Adrenal gland (tissue), 12 donors: ENCODE results near the gene DTD1. TPM values are rescaled to one million over a fixed set of nuclear protein-coding genes. Genes with fewer than 3 reads are reported as not detected.
"Not testable (repeated sequence)": the region's sequence is repeated elsewhere in the genome, so short reads cannot be mapped to it uniquely, and the experiment has no call there.

Experiments used
- DNase-seq, 7 donors: peaks; one replicate each; pipeline ENCODE4 v3.0.0-alpha.2; 2019 to 2020
- H3K27ac ChIP-seq, 5 donors: fragments of 200-600 bp; sonication (generic) in 4 of 5; 1 replicate in 3 of 5; 2 replicates in 2 of 5; pipeline versions ENCODE4 v1.5.1 to v1.8.0; 2016 to 2020; ENCODE audit warnings: mild to moderate bottlenecking in 1 of 5
- H3K27me3 ChIP-seq: fragments of 200-600 bp; 2 replicates; pipeline ENCODE4 v1.8.0; 2021
- H3K36me3 ChIP-seq, 2 donors: fragments of 200-600 bp; replicated peaks in 1 of 2; 1 replicate in 1 of 2; 2 replicates in 1 of 2; pipeline versions ENCODE4 v1.5.1 to v1.8.0; 2018 to 2022
- H3K4me1 ChIP-seq, 2 donors: fragments of 200-600 bp; replicated peaks in 1 of 2; 1 replicate in 1 of 2; 2 replicates in 1 of 2; pipeline versions ENCODE4 v1.5.1 to v1.8.0; 2018 to 2021
- H3K4me3 ChIP-seq, 4 donors: fragments of 200-600 bp; sonication (generic) in 3 of 4; one replicate each; pipeline ENCODE4 v1.5.1; 2016 to 2018
- H3K9me3 ChIP-seq, 3 donors: fragments of 200-600 bp; sonication (generic) in 1 of 3; replicated peaks in 1 of 3; 1 replicate in 2 of 3; 2 replicates in 1 of 3; pipeline versions ENCODE4 v1.5.1 to v1.8.0; 2016 to 2021
- CTCF ChIP-seq, 6 experiments: fragments of 450-650 bp in 4 of 6; fragments of 200-600 bp in 2 of 6; sonication (generic) in 1 of 6; IDR thresholded peaks; 1 replicate in 5 of 6; 2 replicates in 1 of 6; pipeline versions ENCODE4 v1.5.1 to v1.8.0; 2016 to 2021; ENCODE audit warnings: antibody characterized with exemption in 6 of 6, mild to moderate bottlenecking in 2 of 6, moderate library complexity in 1 of 6
- POLR2A ChIP-seq, 2 donors: fragments of 450-650 bp; IDR thresholded peaks; one replicate each; pipeline ENCODE4 v1.6.1; 2017; ENCODE audit warnings: antibody characterized with exemption in 2 of 2, mild to moderate bottlenecking in 2 of 2, moderate library complexity in 1 of 2
- WGBS, 4 donors: extraction: QIAGEN DNeasy Blood & Tissue Kit in 2 of 4; methylation state at CpG; one replicate each; pipeline versions ENCODE4 v1.1.5 to v1.1.7; 2013 to 2017; 5-methylcytosine and 5-hydroxymethylcytosine counted together
- intact Hi-C, 2 donors: fragments of 100-400 bp; cut with DNase I; formaldehyde crosslinking; loops; one replicate each; pipeline versions ENCODE4 v1.14.1 to v1.15.0; 2022 to 2023
- polyA plus RNA-seq, 3 donors: library from polyadenylated mRNA; stranded (reverse); fragments of 200-250 nt in 2 of 3; fragments of 350-450 nt in 1 of 3; fragmentation: Illumina TruSeq in 1 of 3; extraction: RNeasy Lipid Tissue Mini Kit (QIAGEN cat#74804) in 1 of 3; gene quantifications; one replicate each; pipeline ENCODE4 v1.2.3, GENCODE V29; 2013 to 2014
- total RNA-seq, 9 donors: library from RNA; depleted of rRNA in 4 of 9; stranded (reverse); fragments of >200 nt in 4 of 9; fragments of 120-200 nt in 1 of 9; fragmentation: NEBNext Ultra II Directional in 1 of 9; extraction: Animal tissue kit (Norgen Biotek cat#: 25700) in 1 of 9; gene quantifications; one replicate each; pipeline versions ENCODE4 v1.1.0 to v1.2.4, GENCODE V29; 2013 to 2023
- donor health status: healthy with polysubstance abuse.
- donor health status: Bipolar disorder and iron deficiency.
- donor health status: DM: yes; HTN: yes; CAD: no.
- donor health status: DM: no; HTN: no; CAD: no.
- donor health status: DM: no; HTN: no; CAD: no.
- donor health status: DM: yes; HTN: yes; CAD: no.

Gene DTD1
- total and polyA plus RNA-seq, 12 donors = 9.5 to 38.9 (median 32.9) TPM

- no peak for DNase-seq
- no peaks in the 10 kb centered on the region for H3K4me1 ChIP-seq
- intact Hi-C loops = loop anchor here in 1 of 2 donors (10.0 kb wide), 1 partner anchor 149 kb away; no protein-coding TSS in a partner anchor
- no peak overlapping the region for H3K27ac ChIP-seq
- H3K27me3 ChIP-seq = no peaks in the 10 kb centered on the region
- no peaks in the 10 kb centered on the region for H3K36me3 ChIP-seq
- H3K4me3 ChIP-seq = no peak overlapping the region
- TF ChIP-seq CTCF (IDR thresholded peaks at IDR 0.05) (no peak), POLR2A (IDR thresholded peaks at IDR 0.05) (no peak)
- 85 to 91% (median 88%) methylated on average over 5 of the region's 5 CpGs for WGBS, 4 donors
- H3K9me3 ChIP-seq = no peaks in the 10 kb centered on the region
Observed at GRCh38 chr20:18783385-18783959, 195.6 kb downstream of the DTD1 start.

GRCh38 chr20:18787046-18787445 lies 199.2 kb downstream of the DTD1 start:
- not testable (repeated sequence) for H3K4me3 ChIP-seq, H3K36me3 ChIP-seq, H3K27me3 ChIP-seq, H3K4me1 ChIP-seq, H3K9me3 ChIP-seq, DNase-seq, H3K27ac ChIP-seq
- WGBS, 4 donors = 69 to 90% (median 86%) methylated on average over 2 of the region's 2 CpGs
- intact Hi-C loops = loop anchor here in 1 of 2 donors (10.0 kb wide), 1 partner anchor 152 kb away; no protein-coding TSS in a partner anchor

- Histone ChIP-seq H3K27me3 (no peaks in the 10 kb centered on the region), H3K36me3 (no peaks in the 10 kb centered on the region), H3K27ac (no peak overlapping the region), H3K4me1 (no peaks in the 10 kb centered on the region), H3K9me3 (no peaks in the 10 kb centered on the region), H3K4me3 (no peak overlapping the region)
- no peak for TF ChIP-seq CTCF (IDR thresholded peaks at IDR 0.05)
- no peak for TF ChIP-seq POLR2A (IDR thresholded peaks at IDR 0.05)
- DNase-seq = no peak
- intact Hi-C loops = loop anchor here in 1 of 2 donors (10.0 kb wide), 1 partner anchor 153 kb away; no protein-coding TSS in a partner anchor
Observed at GRCh38 chr20:18788021-18788420, 200.2 kb downstream of the DTD1 start.

GRCh38 chr20:18790787-18791186 lies 202.9 kb downstream of the DTD1 start:
- intact Hi-C loops = no loop called here
- Histone ChIP-seq H3K36me3 (no peaks in the 10 kb centered on the region), H3K27ac (no peak overlapping the region), H3K4me1 (peaks cover 0 to 4% of the 10 kb centered on the region in 2 donors), H3K4me3 (no peak overlapping the region), H3K27me3 (no peaks in the 10 kb centered on the region), H3K9me3 (no peaks in the 10 kb centered on the region)
- no peak for DNase-seq
- WGBS, 4 donors = 49 to 61% (median 59%) methylated on average over 3 of the region's 3 CpGs
- TF ChIP-seq POLR2A (IDR thresholded peaks at IDR 0.05) = no peak
- no peak for TF ChIP-seq CTCF (IDR thresholded peaks at IDR 0.05)
